NCI-H2029 treated with DMSO at 0.1 percent for 48 hours (cell line): ENCODE data around the gene FOXN1.

Experiments used
- DNase-seq: peaks from one replicate; lab custom pipeline; 2025; lab: John Stamatoyannopoulos, UW

The FOXN1 gene

DNA sequence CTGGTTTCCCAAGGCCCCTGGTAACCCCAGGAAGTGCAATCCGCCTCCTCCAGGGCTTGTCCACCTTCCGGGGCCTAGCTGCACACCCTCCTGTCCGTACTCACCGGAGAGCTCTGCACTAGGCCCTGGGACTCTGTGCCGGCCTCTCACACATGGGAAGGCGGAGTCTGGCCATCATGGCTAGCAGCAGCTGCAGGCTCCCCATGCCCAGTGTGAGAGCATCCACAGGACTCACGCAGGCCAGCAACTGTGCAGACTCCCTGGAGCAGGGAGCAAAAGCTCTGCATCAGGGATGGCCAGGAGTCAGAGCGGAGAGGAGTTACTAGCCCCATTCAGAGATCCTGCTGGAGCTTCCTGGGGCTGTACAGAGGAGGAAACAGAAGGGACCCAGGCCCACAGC lies 20.2 kb downstream of the FOXN1 start:
- no peak for DNase-seq

- no peak for DNase-seq
These were observed 21.1 kb downstream of the FOXN1 start for GRCh38 chr17:28527181-28527681.

GRCh38 chr17:28527859-28528258 lies 21.7 kb downstream of the FOXN1 start:
- DNase-seq = no peak

- DNase-seq = no peak
These were observed 22.3 kb downstream of the FOXN1 start for GRCh38 chr17:28528327-28529012.

DNA sequence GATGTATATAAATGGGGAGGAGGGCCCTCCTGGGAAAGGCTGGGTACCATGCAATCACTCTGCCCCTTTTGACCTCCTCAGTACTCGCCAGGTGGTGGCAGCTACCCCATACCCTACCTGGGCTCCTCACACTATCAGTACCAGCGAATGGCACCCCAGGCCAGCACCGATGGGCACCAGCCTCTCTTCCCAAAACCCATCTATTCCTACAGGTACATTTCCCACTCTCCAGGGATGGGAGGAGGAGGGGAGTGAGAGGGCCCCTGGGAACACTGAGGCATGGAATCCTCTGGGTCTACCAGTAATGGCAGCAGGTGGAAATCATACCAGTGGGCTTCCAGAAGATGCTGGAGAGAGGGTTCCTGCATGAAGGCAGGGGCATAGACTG lies 22.9 kb downstream of the FOXN1 start:
- DNase-seq = no peak

- no peak for DNase-seq
These were observed 24.1 kb downstream of the FOXN1 start for GRCh38 chr17:28530250-28530649.

GRCh38 chr17:28530926-28531325 lies 24.8 kb downstream of the FOXN1 start:
- DNase-seq = no peak

- DNase-seq = no peak
These were observed 26.2 kb downstream of the FOXN1 start for GRCh38 chr17:28532050-28532960.

GRCh38 chr17:28533091-28533807 lies 27.1 kb downstream of the FOXN1 start:
- DNase-seq = no peak

- DNase-seq = no peak
These were observed 28.7 kb downstream of the FOXN1 start for GRCh38 chr17:28534740-28535375.

- no peak for DNase-seq
These were observed 30.5 kb downstream of the FOXN1 start for GRCh38 chr17:28536532-28537218.

- DNase-seq = no peak
These were observed 31.1 kb downstream of the FOXN1 start for GRCh38 chr17:28537219-28537610.

- no peak for DNase-seq
These were observed 32.2 kb downstream of the FOXN1 start for GRCh38 chr17:28538296-28538895.

- DNase-seq = no peak
These were observed 34.1 kb downstream of the FOXN1 start for GRCh38 chr17:28540231-28540630.

- no peak for DNase-seq
These were observed 35.3 kb downstream of the FOXN1 start for GRCh38 chr17:28541439-28541838.

- DNase-seq = no peak
These were observed 38.4 kb downstream of the FOXN1 start for GRCh38 chr17:28544402-28545140.

DNA sequence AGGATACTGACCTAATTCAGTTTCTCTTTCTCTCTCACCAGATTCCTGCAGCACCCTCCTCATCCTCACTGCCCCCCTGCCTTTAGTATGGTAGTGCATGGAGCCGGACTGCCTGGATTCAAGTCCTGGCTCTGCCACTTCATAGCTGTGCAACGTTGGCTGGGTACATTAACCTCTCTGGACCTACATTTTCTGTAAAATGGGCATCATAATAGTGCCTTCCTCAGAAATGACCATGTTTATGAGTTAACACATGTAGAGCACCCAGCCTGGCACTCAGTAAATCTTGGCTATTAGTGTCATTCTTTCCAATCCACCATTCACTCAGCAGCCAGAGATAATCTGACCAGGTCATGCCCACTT lies 39.0 kb downstream of the FOXN1 start:
- no peak for DNase-seq

DNA sequence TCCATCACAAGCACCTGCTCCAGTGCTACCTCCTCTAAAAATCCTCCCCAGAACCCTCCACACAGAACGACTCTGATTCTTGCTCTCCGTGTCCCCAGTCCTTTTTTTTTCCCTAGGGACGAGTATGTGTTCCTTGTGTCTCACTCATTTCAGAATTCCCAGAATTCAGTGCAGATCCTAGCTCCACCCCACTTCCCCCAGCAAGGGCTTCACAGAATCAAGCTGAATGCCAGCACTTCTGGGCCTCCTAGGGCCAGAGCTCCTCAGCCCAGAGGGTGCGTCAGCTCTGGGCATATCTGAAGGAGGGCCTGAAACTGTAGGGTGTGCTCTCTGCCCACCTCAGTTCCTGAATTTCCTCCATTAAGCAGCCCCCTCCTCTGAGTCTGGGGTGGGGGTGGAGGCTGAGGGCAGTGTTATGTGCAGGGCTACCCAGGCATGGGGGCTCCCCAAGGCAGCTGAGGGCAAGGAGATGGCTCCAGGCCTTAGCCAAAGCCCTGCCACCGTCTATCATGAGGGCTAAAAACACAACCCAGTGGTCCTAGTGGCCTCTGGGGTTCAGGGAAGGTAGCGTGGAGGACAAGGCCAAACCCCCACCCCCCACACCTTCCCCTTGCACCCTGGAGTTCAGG lies 39.8 kb downstream of the FOXN1 start:
- DNase-seq = no peak

DNA sequence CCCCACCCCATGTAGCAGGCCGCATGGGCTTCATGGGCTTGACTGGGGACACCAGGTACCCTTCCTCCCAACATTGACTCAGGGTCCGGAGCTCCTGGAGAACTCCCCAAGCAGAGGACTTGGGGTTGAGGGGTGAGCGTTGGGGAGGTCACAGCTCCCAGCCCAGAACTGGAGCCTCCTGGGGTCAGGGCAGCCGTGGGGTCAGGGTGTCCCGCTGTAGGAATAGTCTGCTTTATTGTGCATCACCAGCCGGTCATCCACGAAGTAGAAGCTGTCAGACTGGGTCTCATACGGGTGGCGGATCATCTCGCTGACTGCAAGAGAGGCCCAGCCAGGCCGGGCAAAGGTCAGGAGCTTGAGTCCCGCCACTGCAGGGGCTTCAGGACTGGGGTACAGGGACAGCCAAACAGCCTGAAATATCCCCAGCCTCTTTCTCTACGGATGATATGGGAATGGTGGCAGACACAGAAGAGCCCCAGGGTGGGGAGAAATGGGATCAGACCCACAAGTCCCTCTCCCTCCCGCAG lies 41.0 kb downstream of the FOXN1 start:
- no peak for DNase-seq
